ENCODE measurements around the gene SERHL2.

GRCh38 chr22:42533638-42533977, 20.1 kb upstream of the SERHL2 start:
- TF ChIP-seq CTCF (IDR thresholded peaks at IDR 0.05): no peak
- TF ChIP-seq POLR2A (IDR thresholded peaks at IDR 0.05): no peak
